ENCODE measurements around the gene SYTL3.

GRCh38 chr6:158714706-158715105 is 64.9 kb downstream of the SYTL3 start:
- TF ChIP-seq CTCF (IDR thresholded peaks at IDR 0.05) (no peak), POLR2A (IDR thresholded peaks at IDR 0.05) (no peak), EP300 (IDR thresholded peaks at IDR 0.05) (no peak), POLR2AphosphoS5 (IDR thresholded peaks at IDR 0.05) (no peak)

All from stomach (tissue), 4 donors.